NCI-H446 (cell line): ENCODE data around the gene TRAF3IP1.
"Not testable (repeated sequence)": the region's sequence is repeated elsewhere in the genome, so short reads cannot be mapped to it uniquely, and the experiment has no call there.

Experiments used
- DNase-seq, 2 experiments: peaks; one replicate each; lab custom pipeline; 2025; lab: John Stamatoyannopoulos, UW

TRAF3IP1 gene

DNA sequence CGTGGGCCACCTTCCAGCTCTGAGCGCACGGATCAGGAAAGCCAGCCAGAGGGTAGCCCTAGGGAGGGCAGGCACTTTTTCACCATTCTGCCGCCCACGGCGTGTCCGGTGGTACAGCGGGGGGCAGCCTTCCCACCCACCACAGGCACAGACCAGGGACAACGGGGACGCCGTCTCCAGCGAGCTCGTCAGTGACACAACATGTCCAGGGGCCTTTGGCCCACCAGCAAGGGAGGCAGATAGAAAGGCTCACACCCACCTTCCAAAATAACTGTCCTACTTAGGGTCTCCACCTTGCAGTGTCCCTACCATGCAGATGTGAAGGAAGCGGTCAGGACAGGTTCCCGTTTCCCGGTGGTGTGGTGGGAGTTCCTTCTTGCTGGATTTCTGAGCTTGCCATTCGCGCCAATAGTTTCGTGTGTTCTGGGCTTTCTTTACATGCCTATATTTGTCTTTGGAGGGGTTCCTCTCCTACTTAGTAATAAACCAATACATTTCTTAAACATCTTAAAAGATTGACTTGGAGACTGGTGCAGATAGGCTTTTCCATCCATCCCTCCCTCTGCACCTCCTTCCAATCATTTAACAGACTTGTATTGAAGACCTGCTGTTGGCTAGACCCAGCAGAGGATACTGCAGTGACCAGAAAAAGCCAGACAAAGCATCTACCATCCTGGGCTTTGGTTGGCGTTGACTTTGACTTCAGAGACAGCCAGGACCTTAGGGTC lies 107.3 kb downstream of the TRAF3IP1 start:
- no peak for DNase-seq

GRCh38 chr2:238428866-238429265 lies 108.5 kb downstream of the TRAF3IP1 start:
- DNase-seq: no peak

DNA sequence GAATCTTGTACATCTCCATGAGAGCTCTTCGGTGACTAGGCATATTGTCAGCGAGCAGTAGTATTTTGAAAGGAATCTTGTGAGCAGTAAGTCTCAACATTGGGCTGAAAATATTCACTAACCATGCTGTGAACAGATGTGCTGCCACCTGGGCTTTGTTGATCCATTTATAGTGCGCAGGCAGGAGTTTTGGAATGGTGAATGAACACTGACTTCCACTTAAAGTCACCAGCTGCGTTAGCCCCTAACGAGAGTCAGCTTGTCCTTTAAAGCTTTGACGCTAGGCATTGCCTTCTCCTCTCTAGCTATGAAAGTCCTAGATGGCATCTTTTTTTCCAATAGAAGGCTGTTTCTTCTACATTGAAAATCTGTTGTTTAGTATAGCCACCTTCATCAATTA lies 110.5 kb downstream of the TRAF3IP1 start:
- no peak for DNase-seq

DNA sequence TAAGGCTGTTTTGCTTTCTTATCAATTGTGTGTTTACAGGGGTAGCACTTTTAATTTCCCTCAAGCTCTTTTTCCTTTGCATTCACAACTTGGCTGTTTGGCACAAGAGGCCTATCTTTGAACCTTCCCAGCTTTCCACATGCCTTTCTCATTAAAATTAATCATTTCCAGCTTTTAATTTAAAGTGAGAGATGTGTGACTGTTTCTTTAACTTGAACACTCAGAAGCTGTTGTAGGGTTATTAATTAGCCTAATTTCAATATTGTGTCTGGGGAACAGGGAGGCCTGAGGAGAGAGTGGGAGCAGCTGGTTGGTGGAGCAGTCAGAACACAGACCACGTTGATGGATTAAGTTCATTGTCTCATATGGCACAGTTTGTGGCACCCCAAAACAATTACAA lies 111.1 kb downstream of the TRAF3IP1 start:
- no peak for DNase-seq

DNA sequence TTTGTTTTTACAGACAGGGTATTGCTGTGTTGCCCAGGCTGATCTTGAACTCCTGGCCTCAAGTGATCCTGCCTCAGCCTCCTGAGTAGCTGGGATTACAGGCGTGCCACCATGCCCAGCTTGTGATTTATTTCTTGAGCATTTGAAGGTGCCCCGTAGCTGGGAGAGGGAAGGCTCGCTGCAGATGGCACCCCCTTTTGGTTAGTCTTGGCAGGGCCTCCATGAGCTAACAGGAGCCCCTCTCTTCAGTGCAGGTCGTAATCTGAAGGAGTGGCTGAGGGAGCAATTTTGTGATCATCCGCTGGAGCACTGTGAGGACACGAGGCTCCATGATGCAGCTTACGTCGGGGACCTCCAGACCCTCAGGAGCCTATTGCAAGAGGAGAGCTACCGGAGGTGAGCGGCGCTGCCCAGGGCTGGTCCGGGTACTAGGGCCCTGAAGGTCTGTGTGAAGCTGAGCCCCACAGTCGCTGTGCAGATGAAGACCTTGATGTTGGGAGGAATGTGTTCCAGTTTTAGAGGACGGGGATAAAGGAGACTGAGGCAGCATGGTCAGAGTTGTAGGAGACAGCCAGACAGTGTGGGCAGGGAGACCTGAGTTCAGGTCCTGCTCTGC lies 113.1 kb downstream of the TRAF3IP1 start:
- DNase-seq: no peak

- no peak for DNase-seq
These were observed 113.9 kb downstream of the TRAF3IP1 start for GRCh38 chr2:238433941-238434845.

DNA sequence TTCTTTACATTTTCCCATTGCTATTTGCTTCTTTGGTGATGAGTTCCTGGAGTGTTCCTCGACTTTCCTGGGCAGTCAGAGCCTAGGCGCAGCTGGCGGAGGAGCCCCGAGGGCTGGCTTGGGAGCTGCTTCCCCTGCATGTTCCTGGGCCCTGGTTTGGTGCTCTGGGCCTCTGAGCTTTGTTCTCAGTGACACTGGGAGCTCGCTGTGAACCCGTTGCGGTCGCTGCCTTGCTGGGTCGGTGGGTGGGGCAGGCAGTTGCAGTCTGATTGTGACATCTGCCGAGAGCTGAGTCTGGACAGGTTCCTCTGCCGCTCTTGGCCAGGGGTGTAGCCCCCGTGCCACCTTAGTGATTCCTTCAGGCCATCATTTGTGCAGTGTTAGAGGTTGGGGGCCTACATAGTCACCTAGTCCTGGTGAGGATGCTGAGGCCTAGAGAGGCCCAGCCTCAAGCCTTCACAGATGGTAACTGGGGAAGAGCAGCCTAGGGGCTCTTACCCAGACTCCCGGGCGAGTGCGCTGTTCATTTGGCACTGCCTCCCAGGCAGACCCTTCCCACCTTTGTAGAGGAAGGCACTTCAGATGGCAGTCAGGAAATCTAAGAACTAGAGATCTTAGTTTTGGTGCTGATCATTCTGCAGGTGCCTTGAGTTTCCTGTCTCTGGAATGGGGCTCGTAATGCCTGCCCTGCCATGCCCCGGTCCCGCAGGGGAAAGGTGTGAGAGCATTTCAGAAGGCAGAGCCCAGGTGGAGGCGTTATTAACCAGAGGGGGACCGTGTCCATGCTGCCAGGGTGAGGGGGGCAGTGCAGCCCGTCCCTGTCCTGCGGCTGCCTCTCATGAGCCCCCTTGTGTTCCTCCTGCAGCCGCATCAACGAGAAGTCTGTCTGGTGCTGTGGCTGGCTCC lies 114.8 kb downstream of the TRAF3IP1 start:
- no peak for DNase-seq

DNA sequence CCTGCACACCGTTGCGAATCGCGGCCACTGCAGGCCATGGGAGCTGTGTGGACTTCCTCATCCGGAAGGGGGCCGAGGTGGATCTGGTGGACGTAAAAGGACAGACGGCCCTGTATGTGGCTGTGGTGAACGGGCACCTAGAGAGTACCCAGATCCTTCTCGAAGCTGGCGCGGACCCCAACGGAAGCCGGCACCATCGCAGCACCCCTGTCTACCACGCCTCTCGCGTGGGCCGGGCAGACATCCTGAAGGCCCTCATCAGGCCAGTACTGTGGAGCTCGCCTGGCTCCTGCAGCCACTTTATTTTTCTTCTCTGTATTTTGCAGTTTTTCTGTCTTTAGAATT lies 115.4 kb downstream of the TRAF3IP1 start:
- DNase-seq: no peak

GRCh38 chr2:238438856-238439849 lies 118.8 kb downstream of the TRAF3IP1 start:
- DNase-seq: no peak

GRCh38 chr2:238439917-238440316 lies 119.6 kb downstream of the TRAF3IP1 start:
- DNase-seq: no peak

DNA sequence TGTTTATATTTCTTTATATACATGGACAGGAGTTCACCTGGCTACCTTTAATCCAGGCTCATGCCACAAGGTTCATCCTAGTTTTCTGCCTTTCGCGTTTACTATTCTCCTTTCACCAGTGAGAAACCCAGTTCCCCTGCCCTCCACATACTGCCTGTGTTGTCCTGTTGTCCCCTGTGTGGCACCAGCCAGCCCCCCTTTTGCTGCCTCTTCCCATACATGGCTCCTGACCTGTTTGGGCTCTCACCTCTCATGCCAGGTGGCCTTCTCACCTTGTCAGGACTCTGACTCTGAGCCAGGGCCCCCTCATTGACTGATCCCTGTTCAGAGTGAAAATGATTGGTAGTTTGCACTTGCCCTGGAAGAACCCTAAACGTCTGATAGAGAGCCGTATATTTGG lies 120.0 kb downstream of the TRAF3IP1 start:
- no peak for DNase-seq

DNA sequence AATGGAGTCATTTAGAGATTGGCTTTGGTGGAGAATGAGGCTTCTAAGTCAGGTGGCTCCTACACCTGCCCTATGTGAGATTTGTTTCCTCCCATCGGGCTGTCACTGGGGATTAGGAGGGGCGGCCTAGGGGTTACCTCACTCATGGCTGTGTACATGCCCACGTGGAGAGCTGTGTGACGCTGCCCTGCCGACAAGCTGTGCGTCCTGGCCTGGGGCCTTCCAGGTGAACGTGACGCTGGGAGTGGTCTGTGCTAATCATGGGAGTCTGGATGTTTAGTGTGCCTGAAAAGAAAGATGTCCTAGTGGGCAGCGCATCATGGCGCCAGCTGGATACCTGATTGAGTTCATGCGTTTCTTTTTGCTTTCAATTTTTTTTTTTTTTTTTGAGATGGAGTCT lies 120.4 kb downstream of the TRAF3IP1 start:
- DNase-seq: no peak

DNA sequence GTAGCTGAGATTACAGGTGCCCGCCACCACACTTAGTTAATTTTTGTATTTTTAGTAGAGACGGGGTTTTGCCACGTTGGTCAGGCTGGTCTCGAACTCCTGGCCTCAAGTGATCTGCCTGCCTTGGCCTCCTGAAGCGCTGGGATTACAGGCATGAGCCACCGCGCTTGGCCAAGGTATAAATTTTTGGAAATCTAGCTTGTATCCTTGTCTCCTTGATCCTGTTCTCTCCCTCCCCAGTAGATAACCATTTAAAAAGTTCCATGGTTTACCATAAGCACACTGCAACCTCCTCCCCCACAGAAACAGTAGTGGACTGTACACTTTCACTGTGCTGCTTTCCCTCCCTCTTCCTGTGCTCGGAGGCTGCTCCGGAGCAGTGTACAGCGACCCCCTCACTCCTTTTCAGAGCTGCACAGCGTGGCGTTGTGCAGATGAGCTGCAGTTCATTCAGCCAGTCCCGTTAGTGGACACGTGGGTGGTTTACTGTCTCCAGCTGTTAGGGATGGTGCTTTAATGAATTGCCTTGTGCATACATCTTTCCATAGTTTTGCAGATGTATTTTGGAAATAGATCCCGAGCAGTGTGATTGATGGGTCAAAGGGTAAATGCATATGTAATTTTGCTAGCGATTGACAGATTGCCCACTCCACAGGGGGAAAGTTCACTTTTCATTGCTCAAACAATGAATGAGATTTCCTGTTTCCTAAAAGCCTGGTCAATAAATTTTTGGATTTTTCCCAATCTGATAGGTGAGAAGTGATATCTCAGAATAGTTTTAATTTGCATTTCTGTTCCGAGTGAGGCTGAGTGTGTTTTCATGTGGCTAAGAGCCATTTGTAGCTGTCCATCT lies 121.2 kb downstream of the TRAF3IP1 start:
- no peak for DNase-seq

DNA sequence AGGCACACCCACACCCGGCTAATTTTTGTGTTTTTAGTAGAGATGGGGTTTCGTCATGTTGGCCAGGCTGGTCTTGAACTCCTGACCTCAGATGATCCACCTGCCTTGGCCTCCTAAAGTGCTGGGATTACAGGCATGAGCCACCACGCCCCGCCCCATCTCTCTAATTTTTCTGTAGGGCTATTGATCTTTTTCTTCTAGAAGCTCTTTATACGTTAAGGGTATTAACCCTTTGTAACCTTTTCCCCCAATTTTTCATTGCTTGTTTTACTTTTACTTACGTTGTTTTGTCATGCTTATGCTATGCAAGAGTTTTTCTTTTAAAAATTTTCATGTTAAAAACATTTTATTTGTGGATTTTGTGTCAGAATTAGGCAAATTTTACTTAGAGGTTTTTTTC lies 121.9 kb downstream of the TRAF3IP1 start:
- not testable (repeated sequence) for DNase-seq

DNA sequence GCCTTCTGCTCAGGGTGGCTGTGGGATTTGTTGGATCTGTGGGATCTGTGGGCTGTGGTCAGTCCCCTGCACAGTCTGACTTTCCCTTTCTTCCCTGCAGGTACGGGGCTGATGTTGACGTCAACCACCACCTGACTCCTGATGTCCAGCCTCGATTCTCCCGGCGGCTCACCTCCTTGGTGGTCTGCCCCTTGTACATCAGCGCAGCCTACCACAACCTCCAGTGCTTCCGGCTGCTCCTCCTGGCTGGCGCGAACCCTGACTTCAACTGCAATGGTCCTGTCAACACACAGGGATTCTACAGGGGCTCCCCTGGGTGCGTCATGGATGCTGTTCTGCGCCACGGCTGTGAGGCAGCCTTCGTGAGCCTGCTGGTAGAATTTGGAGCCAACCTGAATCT lies 123.9 kb downstream of the TRAF3IP1 start:
- no peak for DNase-seq

- no peak for DNase-seq
These were observed 125.3 kb downstream of the TRAF3IP1 start for GRCh38 chr2:238445409-238446190.

DNA sequence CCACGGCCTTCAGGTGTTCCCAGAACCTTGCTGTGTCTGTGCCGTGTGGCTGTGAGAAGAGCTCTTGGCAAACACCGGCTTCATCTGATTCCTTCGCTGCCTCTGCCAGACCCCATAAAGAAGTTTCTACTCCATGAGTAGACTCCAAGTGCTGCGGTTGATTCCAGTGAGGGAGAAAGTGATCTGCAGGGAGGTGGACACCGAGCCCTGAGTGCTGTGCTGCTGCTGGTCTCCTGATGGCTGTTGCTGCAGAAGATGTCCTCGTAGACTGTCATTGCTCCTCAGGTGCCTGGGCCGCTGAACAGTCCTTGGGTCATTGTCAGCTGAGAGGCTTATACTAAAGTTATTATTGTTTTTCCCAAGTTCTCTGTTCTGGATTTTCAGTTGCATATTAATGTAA lies 126.1 kb downstream of the TRAF3IP1 start:
- no peak for DNase-seq

- no peak for DNase-seq
These were observed 128.0 kb downstream of the TRAF3IP1 start for GRCh38 chr2:238448031-238448955.
